Glomerular visceral epithelial cell (primary cell): ENCODE data around the gene CTTNBP2.

Source experiments
- DNase-seq: peaks from one replicate; pipeline ENCODE4 v3.0.0-alpha.2; 2016; ENCODE audit errors: extremely low spot score

Gene CTTNBP2

GRCh38 chr7:117690147-117690546, 183.1 kb downstream of the CTTNBP2 start:
- DNase-seq: no peak

GRCh38 chr7:117689406-117689805, 183.8 kb downstream of the CTTNBP2 start:
- no peak for DNase-seq

GRCh38 chr7:117688126-117688525, 185.1 kb downstream of the CTTNBP2 start:
- no peak for DNase-seq

DNA sequence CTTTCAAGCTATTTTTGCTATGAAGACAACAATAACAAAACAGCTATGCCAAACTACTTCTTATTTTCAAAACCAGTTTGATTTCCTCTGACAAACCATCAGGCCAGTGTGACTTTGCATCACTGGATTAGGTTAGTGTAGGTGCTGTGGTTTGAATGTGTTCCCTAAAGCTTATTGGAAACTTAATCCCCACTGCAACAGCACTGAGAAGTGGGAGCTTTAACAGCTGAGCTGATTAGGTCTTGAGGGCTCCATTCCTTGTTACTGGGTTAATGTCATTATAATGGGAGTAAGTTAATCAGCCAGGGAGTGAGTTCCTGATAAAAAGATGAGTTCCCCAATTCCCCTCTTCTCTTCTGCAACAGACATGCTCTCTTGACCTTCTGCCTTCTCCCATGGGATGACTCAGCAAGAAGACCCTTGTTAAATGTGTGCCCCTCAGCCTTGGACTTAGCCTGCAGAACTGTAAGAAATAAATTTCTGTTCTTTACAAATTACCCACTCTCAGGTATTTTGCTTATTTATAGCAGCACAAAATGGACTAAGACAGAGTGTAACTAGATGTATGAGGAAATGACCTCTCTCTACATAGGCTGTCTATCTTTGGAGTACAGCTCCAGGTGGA, 186.8 kb downstream of the CTTNBP2 start:
- DNase-seq: no peak

GRCh38 chr7:117685795-117686194, 187.4 kb downstream of the CTTNBP2 start:
- no peak for DNase-seq

GRCh38 chr7:117683430-117684175, 189.6 kb downstream of the CTTNBP2 start:
- DNase-seq: no peak

DNA sequence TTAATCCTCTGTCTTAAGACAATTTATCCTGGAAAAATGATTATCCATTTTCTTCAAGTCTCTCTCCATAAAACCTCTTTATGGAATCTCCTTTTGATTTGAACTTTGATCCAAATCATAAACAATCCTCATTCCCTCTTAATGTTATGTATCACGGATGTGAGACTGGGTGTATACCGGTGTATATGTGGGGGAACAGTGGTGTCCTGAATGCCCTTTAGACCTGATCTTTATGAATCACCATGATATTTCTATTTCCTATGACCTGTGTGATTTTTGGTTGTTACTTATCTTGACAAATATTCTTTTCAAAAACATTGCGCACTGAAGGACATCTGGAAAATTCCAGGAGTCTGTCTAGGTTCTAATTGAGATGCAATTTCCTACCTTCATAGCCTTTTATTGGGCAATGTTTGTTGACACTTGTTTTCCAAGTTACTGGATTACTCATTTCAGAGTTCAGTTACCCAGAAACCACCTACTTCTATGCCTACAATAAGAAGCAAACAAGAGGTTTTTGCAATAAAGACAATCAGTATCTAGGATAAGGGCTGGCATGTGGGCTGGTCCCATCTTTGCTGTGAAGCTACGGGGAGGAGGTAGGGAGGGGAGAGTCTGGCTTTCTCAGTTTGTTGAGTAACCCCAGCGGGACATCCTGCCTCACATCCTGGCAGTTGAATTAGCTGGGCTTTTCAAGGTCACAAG, 190.4 kb downstream of the CTTNBP2 start:
- peak; percentile 1 for DNase-seq

GRCh38 chr7:117679120-117679519, 194.1 kb downstream of the CTTNBP2 start:
- no peak for DNase-seq

DNA sequence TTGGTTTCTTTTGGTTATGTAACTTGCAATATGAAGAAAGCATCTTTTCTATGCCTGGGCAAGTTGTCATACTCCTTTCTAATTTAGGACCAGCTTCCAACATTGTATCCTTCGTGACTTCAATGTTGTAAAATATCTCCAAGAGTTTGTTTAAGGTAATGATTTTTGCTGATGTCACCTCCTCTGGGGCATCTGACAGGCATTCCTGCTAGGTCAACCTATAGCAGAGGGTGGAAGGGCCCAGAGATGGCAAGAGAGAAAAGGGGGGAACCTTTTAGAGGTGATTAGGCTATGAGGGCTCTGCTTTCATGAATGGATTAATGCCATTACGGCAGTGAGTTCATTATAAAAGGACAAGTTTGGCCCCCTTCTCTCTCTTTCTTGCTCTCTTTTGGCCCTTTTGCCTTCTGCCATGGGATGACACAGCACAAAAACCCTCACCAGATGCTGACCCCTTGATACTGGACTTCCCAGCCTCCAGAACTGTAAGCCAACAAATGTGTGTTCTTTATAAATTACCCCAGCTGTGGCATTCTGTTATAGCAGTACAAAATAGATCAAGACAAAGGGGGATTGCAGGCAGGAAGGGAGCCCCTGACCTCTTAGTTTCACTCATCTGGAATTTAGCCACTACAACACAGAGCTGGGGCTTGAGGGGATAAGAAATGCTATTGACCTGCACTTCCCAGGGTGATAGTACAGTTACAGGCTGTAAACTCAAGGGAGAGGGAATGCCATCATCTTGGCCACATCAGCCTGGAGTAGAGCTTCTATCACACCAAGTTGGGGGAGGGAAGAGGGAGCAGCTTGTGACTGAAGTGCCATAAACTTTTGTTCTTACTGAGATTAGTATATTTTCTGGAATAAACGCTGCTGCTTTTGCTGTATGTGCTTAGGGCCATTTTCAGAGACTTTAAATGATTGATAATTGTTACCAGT, 197.5 kb downstream of the CTTNBP2 start:
- no peak for DNase-seq

- no peak for DNase-seq
These were observed 198.6 kb downstream of the CTTNBP2 start for GRCh38 chr7:117674617-117675016.

GRCh38 chr7:117673839-117674238, 199.4 kb downstream of the CTTNBP2 start:
- peak; percentile 23 for DNase-seq

DNA sequence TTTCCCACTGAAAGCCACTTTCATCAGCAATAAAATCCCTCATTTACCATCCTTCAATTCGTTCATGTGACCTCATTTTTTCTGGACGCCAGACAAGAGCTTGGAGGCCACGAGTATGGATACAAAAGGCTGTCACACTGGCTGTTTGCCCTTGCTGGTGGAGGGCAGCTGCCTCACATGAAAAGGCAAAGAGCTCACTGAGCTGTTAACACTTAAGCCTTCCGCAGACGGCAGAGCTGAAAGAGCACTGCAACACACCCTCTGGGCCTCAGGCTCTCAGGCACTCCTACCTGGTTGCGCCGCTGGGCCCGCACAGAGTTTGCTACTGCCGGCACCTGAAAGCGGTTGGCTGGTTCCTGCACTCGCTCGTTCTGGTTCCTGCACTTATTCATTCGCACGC, 199.9 kb downstream of the CTTNBP2 start:
- no peak for DNase-seq

DNA sequence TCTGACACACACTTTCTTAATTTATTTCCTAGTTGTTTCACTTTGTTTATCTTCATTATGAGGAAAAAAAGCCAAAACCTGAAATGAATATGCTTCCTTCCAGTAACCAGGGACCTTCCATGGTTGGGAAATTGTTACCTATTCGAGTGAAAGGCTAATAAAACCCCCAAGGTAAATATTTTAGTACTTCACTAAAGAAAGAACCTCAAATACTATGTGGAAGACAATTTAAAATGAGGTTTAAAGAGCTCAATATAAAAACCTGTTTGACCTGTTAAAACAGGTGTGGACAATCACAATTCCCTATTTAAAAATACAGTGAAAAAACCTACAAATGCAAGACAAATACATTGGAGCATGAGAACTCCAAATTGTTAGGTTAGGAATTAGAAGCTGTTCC, 200.8 kb downstream of the CTTNBP2 start:
- DNase-seq: no peak

DNA sequence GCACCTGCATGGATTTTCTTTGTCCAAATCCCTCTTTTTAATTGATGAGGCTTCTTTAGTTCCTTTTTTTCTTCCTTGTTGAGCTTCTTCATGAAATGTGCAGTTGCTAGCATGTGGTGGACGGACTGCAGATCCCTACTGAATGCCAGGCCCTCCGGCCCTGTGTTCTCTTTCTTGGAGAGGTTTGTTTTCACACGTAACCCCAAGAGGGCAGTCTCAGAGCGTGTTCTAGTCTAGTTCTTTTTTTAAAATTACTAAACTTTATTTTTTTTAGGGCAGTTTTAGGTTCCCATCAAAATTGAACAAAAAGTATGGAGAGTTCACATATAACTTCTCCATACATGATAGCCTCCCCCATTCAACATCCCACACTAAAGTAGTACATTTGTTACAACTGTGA, 203.4 kb downstream of the CTTNBP2 start:
- DNase-seq: no peak

GRCh38 chr7:117667456-117667855, 205.8 kb downstream of the CTTNBP2 start:
- DNase-seq: no peak

- DNase-seq: no peak
These were observed 206.6 kb downstream of the CTTNBP2 start for GRCh38 chr7:117666689-117667088.

DNA sequence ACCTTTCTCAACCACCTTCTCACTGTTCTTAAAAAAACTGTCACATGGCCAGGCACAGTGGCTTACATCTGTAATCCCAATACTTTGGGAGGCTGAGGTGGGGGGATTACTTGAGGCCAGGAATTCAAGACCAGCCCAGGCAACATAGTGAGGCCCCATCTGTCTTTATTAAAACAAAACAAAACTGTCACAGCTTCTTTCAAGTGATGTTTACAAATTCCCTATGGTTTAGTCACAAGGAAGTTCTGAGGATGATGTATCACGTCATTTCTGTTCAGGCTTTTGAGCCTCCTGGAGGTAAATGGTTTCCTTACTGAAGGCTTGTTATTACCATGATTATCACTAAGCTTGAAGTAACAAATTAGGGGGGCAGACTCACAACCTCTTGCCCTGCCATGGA, 207.2 kb downstream of the CTTNBP2 start:
- DNase-seq: peak; percentile 24

DNA sequence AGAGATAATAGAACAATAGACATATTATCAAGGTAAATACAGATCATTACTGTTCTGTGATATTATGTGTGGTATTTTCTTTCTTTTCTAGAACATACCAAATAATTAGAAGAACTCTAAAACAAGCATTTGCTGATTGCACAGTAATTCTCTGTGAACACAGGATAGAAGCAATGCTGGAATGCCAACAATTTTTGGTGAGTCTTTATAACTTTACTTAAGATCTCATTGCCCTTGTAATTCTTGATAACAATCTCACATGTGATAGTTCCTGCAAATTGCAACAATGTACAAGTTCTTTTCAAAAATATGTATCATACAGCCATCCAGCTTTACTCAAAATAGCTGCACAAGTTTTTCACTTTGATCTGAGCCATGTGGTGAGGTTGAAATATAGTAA, 207.9 kb downstream of the CTTNBP2 start:
- no peak for DNase-seq

GRCh38 chr7:117664047-117664446, 209.2 kb downstream of the CTTNBP2 start:
- no peak for DNase-seq

DNA sequence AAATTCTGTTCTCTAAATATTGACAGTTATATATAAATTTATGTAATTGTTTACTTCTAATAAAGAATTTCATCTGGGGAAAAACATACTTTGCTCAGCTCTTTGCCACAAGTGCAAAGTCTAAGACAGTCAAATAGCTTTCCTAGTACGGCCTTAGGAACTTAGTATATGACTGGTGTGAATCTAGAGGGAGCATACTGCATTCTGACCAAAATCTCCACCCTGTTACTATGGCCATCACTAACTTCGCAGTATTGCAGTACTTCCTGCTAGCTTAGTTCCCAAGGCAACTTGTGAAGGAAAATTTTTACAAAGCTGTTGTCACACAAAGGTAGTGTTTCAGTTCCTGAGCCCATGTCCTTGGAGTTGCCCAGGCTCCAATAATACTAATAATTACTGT, 211.9 kb downstream of the CTTNBP2 start:
- no peak for DNase-seq
